ENCODE results near the gene ZMYM4. TPM values are rescaled to one million over a fixed set of nuclear protein-coding genes. Genes with fewer than 3 reads are reported as not detected.

The ZMYM4 gene
- total RNA-seq, 1 experiment from 2014 or later, result 66.0 TPM

DNA sequence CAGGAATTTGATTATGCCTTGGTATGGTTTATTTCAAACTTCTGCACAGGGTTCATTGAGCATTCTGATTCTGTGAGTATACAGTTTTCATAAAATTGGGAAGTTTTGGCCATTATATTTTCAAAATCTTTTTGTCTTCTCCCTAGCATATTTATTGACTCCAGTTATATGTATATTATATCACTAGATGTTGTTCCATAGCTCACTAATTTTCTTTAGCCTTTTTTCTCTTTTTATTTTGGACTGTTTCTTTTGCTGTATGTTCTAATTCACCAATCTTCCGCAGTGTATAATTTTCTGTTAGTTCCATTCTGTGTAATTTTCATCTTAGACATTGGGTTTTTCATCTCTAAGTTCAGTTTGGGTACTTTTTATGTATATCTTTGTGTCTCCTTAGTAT is 31.9 kb downstream of the ZMYM4 start:
- Histone ChIP-seq H3K56ac (ENCODE audit: insufficient read length, low read depth, low read length) (no peak overlapping the region), H4K8ac (replicated peaks; ENCODE audit: insufficient read length, low read depth, low read length) (no peak overlapping the region), H4K5ac (ENCODE audit: insufficient read length, low read depth, low read length) (no peak overlapping the region), H3K9ac (ENCODE audit: extremely low read depth, insufficient read length, low read length) (no peak overlapping the region), H3K23me2 (ENCODE audit: insufficient read length, low read depth, low read length, poor library complexity, severe bottlenecking) (no peaks in the 10 kb centered on the region), H3T11ph (ENCODE audit: low read length) (no peak overlapping the region), H4K91ac (ENCODE audit: insufficient read length, low read depth, low read length) (no peak overlapping the region), H2AFZ (ENCODE audit: low read length) (no peak overlapping the region), H2BK120ac (ENCODE audit: low read depth, low read length, poor library complexity, severe bottlenecking) (no peak overlapping the region), H2BK20ac (ENCODE audit: low read depth, low read length, poor library complexity, severe bottlenecking) (no peak overlapping the region), H3K27ac (ENCODE audit: insufficient read length, low read depth, low read length) (no peak overlapping the region), H3K4me1 (ENCODE audit: insufficient read depth, low read length) (no peaks in the 10 kb centered on the region), H3K4me2 (ENCODE audit: insufficient read depth, insufficient read length, low read length) (no peak overlapping the region), H3K23ac (ENCODE audit: insufficient read length, low read depth, low read length) (no peak overlapping the region), H3K79me2 (ENCODE audit: insufficient read depth, low read length) (peaks cover 4% of the 10 kb centered on the region; the same call in 1 of the 2 replicates), H3K18ac (ENCODE audit: insufficient read length, low read depth, low read length) (no peak overlapping the region), H3K4ac (ENCODE audit: low read depth, low read length) (no peak overlapping the region), H3K14ac (ENCODE audit: insufficient read depth, low read length) (no peak overlapping the region), H2BK5ac (ENCODE audit: insufficient read length, low read length) (no peak overlapping the region), H3K79me1 (ENCODE audit: insufficient read depth, low read depth, low read length, poor library complexity, severe bottlenecking) (peaks cover 17% of the 10 kb centered on the region), H2BK15ac (ENCODE audit: low read depth, low read length) (no peak overlapping the region), H4K20me1 (ENCODE audit: control insufficient read depth, insufficient read depth, insufficient read length) (no peaks in the 10 kb centered on the region), H3K9me3 (ENCODE audit: control insufficient read depth, low read depth, low read length) (no peaks in the 10 kb centered on the region), H2BK12ac (ENCODE audit: insufficient read length, low read depth, low read length) (no peak overlapping the region), H3K27me3 (ENCODE audit: insufficient read depth, low read length) (no peaks in the 10 kb centered on the region), H2AK5ac (ENCODE audit: insufficient read length, low read length) (no peak overlapping the region)
- H3K27ac Mint-ChIP-seq, result no peak overlapping the region
- peaks cover 10 to 20% (median 19%) of the 10 kb centered on the region in 3 experiments; a peak in 6 of 7 replicates for H3K36me3 Mint-ChIP-seq (ENCODE audit: insufficient read depth in 1 of 3, low read depth in 3 of 3)
- no CpG with 5 or more reads among the region's 1 CpG for WGBS (ENCODE audit: extremely low coverage, insufficient read length, low lambda C conversion rate)
- H3K4me1 Mint-ChIP-seq, result peaks cover 2 to 3% of the 10 kb centered on the region in 2 experiments; a peak in 1 of 4 replicates
- H3K9me3 Mint-ChIP-seq, result no peaks in the 10 kb centered on the region
- DNase-seq, result no peak
- H3K27me3 Mint-ChIP-seq (ENCODE audit: low read depth), result no peaks in the 10 kb centered on the region
- H3K4me3 Mint-ChIP-seq, result no peak overlapping the region
- TF ChIP-seq, protein P1, sequence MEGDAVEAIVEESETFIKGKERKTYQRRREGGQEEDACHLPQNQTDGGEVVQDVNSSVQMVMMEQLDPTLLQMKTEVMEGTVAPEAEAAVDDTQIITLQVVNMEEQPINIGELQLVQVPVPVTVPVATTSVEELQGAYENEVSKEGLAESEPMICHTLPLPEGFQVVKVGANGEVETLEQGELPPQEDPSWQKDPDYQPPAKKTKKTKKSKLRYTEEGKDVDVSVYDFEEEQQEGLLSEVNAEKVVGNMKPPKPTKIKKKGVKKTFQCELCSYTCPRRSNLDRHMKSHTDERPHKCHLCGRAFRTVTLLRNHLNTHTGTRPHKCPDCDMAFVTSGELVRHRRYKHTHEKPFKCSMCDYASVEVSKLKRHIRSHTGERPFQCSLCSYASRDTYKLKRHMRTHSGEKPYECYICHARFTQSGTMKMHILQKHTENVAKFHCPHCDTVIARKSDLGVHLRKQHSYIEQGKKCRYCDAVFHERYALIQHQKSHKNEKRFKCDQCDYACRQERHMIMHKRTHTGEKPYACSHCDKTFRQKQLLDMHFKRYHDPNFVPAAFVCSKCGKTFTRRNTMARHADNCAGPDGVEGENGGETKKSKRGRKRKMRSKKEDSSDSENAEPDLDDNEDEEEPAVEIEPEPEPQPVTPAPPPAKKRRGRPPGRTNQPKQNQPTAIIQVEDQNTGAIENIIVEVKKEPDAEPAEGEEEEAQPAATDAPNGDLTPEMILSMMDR (conservative IDR thresholded peaks at IDR 0.05), result no peak

All from H9 (cell line).